Lower lobe of right lung (tissue), 2 donors: Measurements from ENCODE around the gene NDUFS1. TPM values are rescaled to one million over a fixed set of nuclear protein-coding genes. Genes with fewer than 3 reads are reported as not detected.

Experiments used
- ATAC-seq, 2 donors: fragments of 200-7000 bp; cut with Tn5 transposase; one replicate each; pipeline ENCODE4 v1.9.1; 2020 to 2022; ENCODE audit warnings: mild to moderate bottlenecking in 2 of 2, moderate library complexity in 2 of 2
- DNase-seq: peaks from one replicate; pipeline ENCODE4 v3.0.0-alpha.2; 2020
- H3K27ac ChIP-seq: fragments of 200-600 bp; one replicate; pipeline ENCODE4 v1.8.0; 2022
- H3K27me3 ChIP-seq: fragments of 200-600 bp; one replicate; pipeline ENCODE4 v1.8.0; 2022; ENCODE audit warnings: low read depth
- H3K36me3 ChIP-seq: fragments of 200-600 bp; one replicate; pipeline ENCODE4 v1.8.0; 2022; ENCODE audit warnings: mild to moderate bottlenecking
- H3K4me1 ChIP-seq: fragments of 200-600 bp; one replicate; pipeline ENCODE4 v1.8.0; 2022
- H3K4me3 ChIP-seq: fragments of 200-600 bp; one replicate; pipeline ENCODE4 v1.8.0; 2022; ENCODE audit warnings: mild to moderate bottlenecking
- H3K9me3 ChIP-seq: fragments of 200-600 bp; one replicate; pipeline ENCODE4 v1.8.0; 2022
- intact Hi-C: fragments of 100-400 bp; cut with DNase I; formaldehyde crosslinking; loops from one replicate; pipeline ENCODE4 v1.11.0; 2022
- total RNA-seq: library from RNA; stranded (reverse); fragmentation: NEBNext Ultra II Directional; extraction: Animal tissue kit (Norgen Biotek cat#: 25700); gene quantifications from one replicate; pipeline ENCODE4 v1.2.1, GENCODE V29; 2021
- TF ChIP-seq, protein P1 (sequence below): fragments of 200-600 bp; IDR thresholded peaks from one replicate; pipeline ENCODE4 v1.8.0; 2022; ENCODE audit warnings: antibody characterized with exemption, mild to moderate bottlenecking
- donor health status: DM: no; HTN: yes; CAD: no; lungs with severe emphysema.

Gene NDUFS1
- total RNA-seq, 1 donor from 2014 or later, result 58.2 TPM

DNA sequence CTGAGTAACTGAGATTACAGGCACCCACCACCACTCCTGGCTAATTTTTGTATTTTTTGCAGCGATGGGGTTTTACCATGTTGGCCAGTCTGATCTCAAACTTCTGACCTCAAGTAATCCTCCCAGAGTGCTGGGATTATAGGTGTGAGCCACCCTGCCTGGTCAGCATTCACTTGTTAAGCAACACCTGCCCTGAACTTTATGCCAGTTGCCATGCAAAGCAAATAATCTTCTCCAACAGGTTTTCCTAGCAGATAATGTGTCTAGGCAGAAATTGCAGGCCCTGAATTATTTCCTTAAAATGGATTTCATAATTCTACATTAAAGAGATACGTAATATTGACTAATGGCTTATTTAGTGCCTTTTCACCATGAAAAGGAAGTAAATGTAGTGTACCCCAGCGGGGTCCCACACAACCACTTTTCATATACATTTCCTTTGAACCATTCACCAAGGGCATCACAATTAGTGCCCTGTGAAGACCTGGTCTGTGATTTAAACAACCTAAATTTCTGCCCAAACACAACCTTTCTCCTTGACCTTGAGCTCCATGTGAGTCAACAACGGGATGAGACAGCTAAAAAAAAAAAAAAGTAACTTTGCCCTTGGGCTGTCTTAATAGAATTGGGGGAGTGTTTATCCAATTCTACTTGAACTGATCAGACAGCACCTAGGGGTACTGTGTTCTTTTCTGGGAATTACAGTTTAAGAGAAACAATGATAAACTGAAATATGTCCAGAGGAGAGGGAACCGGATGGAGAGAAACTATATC, 42.0 kb upstream of the NDUFS1 start:
- H3K4me1 ChIP-seq, result no peaks in the 10 kb centered on the region
- DNase-seq (no peak), ATAC-seq (no peak)
- H3K36me3 ChIP-seq, result no peaks in the 10 kb centered on the region
- TF ChIP-seq, protein P1, sequence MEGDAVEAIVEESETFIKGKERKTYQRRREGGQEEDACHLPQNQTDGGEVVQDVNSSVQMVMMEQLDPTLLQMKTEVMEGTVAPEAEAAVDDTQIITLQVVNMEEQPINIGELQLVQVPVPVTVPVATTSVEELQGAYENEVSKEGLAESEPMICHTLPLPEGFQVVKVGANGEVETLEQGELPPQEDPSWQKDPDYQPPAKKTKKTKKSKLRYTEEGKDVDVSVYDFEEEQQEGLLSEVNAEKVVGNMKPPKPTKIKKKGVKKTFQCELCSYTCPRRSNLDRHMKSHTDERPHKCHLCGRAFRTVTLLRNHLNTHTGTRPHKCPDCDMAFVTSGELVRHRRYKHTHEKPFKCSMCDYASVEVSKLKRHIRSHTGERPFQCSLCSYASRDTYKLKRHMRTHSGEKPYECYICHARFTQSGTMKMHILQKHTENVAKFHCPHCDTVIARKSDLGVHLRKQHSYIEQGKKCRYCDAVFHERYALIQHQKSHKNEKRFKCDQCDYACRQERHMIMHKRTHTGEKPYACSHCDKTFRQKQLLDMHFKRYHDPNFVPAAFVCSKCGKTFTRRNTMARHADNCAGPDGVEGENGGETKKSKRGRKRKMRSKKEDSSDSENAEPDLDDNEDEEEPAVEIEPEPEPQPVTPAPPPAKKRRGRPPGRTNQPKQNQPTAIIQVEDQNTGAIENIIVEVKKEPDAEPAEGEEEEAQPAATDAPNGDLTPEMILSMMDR, result no peak
- intact Hi-C loops, result no loop called here
- H3K4me3 ChIP-seq, result no peak overlapping the region
- peaks cover 7% of the 10 kb centered on the region for H3K27me3 ChIP-seq
- H3K9me3 ChIP-seq, result no peaks in the 10 kb centered on the region
- no peak overlapping the region for H3K27ac ChIP-seq

DNA sequence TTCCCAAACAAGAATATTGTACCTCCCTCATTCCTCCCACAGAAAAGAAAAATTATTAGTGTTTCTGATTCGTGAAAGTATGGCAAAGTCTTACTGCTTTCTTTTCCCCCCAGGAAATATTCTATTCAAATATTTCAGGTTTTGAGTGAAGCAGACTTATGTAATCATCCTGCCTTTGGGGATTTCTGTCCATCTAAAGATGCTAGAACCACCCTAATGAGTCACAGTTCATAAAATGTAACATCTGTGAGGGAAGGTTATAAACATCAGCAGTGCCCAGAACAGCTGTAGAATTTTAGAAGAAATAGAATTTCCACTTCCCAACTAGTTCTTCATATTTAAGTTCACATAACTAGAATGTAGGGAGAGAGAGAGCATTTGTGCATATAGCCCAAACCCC, 39.4 kb upstream of the NDUFS1 start:
- DNase-seq, result no peak
- TF ChIP-seq, protein P1, result no peak

DNA sequence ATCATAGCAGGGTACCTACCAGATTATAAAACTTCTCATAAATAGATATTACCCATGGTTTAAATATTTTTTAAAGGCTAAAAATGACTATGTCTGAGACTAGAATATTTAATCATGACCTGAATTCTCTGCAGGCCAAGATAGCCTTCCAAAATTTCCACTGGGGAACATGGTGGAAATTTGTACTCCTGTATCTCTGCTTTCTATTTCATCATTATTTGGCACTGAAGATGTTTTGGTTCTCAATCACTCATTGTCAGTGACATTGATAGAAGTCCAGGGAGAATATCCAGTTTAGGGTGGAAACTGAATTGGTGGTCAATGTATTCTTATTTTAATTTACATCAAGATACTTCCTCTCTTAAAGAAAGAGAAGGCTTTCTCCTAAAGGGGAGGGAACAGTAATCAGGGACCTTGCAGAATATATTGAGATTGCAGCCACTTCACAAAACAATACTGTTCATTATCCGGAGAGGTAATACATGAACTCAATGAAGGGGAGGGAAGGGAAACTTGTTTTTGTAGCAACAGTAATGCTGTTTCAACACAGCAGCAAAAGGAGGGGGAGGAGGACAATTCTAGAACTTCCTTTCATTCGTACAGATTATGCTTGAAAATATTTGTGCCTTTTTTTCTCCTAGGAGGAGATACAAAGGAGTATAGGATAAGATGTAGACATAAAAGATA, 34.6 kb upstream of the NDUFS1 start:
- no peaks in the 10 kb centered on the region for H3K36me3 ChIP-seq
- intact Hi-C loops, result no loop called here
- H3K4me3 ChIP-seq, result no peak overlapping the region
- no peaks in the 10 kb centered on the region for H3K4me1 ChIP-seq
- no peak overlapping the region for H3K27ac ChIP-seq
- DNase-seq (no peak), ATAC-seq (no peak)
- TF ChIP-seq, protein P1, result no peak
- H3K9me3 ChIP-seq, result no peaks in the 10 kb centered on the region
- H3K27me3 ChIP-seq, result peaks cover 4% of the 10 kb centered on the region

More for the DNA sequence above, 39.4 kb upstream of the NDUFS1 start:
- no peaks in the 10 kb centered on the region for H3K36me3 ChIP-seq
- ATAC-seq, result no peak
- intact Hi-C loops, result no loop called here
- H3K4me1 ChIP-seq, result no peaks in the 10 kb centered on the region
- peaks cover 7% of the 10 kb centered on the region for H3K27me3 ChIP-seq
- H3K4me3 ChIP-seq, result no peak overlapping the region
- H3K27ac ChIP-seq, result no peak overlapping the region
- H3K9me3 ChIP-seq, result no peaks in the 10 kb centered on the region

DNA sequence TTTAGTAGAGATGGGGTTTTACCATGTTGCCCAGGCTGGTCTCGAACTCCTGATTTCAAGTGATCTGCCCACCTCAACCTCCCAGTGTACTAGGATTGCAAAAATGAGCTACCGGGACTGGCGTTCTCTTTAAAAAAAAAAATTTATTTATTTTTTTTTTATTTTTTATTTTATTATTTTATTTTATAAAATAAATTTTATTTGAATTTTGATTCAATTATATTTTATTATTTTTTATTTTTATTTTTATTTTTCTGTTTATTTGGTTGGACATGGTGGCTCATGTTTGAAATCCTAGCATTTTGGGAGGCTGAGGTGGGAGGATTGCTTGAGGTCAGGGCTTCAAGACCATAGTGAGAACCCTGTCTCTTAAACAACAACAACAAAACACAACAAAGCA, 32.9 kb upstream of the NDUFS1 start:
- H3K27me3 ChIP-seq, result peaks cover 4% of the 10 kb centered on the region
- ATAC-seq (no peak), DNase-seq (no peak)
- H3K27ac ChIP-seq, result no peak overlapping the region
- H3K4me3 ChIP-seq, result no peak overlapping the region
- TF ChIP-seq, protein P1, result no peak
- H3K36me3 ChIP-seq, result no peaks in the 10 kb centered on the region
- H3K4me1 ChIP-seq, result no peaks in the 10 kb centered on the region
- no peaks in the 10 kb centered on the region for H3K9me3 ChIP-seq
- intact Hi-C loops, result no loop called here

DNA sequence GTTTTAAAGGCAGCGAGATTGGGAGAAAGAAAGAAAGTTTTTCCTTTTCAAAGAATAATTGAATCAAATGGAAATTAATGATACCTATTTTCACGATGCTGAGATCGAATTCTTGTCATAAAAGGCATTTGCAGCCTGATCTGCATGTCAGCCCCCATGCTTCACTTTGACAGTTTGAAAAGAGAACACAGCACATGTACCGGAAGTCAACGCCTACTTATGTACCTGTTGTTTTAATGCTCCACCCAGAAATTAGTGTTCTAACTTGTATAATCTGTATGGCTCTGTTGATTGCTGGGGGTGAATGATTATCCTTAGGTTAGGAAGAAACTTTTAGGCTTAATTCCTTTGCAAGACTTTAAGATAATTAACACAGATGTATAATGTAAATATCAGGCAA, 31.4 kb upstream of the NDUFS1 start:
- Histone ChIP-seq H3K9me3 (no peaks in the 10 kb centered on the region), H3K4me1 (no peaks in the 10 kb centered on the region), H3K36me3 (no peaks in the 10 kb centered on the region), H3K27me3 (peaks cover 4% of the 10 kb centered on the region), H3K27ac (no peak overlapping the region), H3K4me3 (no peak overlapping the region)
- DNase-seq (no peak), ATAC-seq (no peak)
- intact Hi-C loops, result no loop called here
- TF ChIP-seq, protein P1, result no peak
